GM18526 (cell line): ENCODE measurements around the gene NOSTRIN.

Source experiments
- POLR2A ChIP-seq: IDR thresholded peaks from 3 replicates; pipeline ENCODE4 v1.6.1; 2011; ENCODE audit not compliant: insufficient read length; ENCODE audit errors: extremely low read depth

Gene NOSTRIN

DNA sequence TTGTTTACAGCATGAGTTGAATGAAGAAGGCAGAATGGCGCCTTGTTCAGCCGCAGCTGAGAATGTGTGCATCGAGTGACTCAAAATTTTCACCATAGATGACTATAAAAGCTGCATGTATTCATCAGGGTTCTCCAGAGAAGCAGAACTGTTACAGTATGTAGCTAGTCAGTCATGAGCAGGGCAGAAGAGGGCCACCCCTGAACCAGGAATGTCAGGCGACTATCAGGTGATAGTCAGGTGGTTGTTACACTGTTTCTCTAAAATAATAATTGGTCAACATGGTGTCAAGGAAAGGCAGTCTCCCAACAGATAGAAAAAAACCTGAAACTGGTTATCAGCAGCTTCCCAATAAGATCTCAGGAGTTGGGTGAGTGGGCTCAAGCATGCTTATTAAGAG, 20.2 kb upstream of the NOSTRIN start:
- no peak for TF ChIP-seq POLR2A

DNA sequence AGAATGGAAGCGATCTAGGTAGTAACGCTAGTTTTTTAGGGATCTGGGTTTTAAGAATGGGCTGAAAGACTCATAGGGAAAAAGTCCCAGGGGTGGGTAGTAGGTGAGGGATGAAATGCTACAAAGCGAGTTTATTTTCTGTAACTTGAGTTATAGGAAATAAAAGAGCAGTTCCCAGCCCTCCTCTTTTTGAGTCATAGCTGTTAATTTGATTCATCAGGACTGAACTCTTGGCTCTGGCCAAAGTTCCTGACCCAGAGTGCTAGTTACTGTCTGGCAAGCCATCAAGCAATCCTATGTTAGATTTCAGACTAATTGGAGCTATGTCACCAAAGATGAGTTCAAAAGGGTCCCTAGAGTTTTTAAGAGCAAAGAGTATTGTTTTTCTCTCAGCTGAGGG, 17.4 kb upstream of the NOSTRIN start:
- TF ChIP-seq POLR2A = no peak

DNA sequence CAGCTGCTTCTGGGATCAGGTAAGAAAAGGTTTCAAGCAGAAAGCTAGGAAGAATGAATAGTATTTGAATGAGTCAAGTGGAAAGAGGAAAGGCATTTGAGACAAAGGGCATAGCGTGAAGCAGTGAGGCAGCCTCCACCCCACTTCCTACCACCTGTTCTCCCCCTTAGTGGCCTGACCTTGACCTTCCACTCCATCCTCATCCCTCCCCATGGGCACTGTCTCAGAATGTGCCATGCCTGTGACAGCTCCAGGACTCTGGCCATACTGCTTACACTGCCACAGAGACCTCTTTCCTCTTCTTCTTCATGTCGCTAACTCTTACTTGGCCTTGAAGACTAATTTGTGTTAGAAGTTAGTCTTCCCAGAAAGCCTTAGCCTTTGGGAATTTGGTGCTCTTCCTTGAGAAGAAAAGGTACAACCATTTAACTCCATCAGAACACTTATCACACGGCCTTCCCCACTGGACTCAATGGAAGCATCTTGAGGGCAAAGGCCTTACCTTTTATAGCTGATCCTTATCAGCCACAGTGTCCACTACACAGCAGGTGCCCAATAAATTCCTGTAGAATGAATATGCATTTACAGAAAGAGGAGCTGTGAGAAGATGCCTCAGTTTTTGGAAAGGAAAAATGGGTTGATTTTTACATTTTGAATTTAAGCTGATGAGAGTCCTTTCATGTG, 15.2 kb upstream of the NOSTRIN start:
- no peak for TF ChIP-seq POLR2A

DNA sequence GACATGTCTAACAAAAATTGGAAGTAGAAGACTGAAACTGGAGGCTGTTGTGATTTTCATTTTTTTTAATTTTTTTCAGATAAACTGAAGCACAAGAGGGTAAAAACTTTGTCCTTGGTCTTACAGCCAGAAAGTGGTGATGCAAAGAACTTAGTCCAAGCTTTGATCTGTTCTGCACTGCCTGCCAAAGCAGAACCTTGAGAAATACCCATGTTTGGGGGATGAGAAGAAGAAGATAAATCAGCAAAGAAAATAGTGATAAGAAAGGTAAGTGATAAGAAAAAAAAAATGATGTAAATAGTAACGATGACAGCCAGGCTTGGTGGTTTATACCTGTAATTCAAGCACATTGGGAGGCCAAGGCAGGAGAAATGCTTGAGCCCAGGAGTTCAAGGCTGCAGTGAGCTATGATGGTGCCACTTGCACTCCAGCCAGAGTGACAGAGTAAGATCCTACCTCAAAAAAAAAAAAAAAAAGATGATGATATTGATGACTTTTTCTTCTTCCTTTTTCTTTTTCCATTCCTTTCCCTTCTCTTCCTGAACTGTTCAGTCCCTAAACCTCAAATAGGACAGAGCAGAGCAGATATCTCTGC, 14.6 kb upstream of the NOSTRIN start:
- no peak for TF ChIP-seq POLR2A

DNA sequence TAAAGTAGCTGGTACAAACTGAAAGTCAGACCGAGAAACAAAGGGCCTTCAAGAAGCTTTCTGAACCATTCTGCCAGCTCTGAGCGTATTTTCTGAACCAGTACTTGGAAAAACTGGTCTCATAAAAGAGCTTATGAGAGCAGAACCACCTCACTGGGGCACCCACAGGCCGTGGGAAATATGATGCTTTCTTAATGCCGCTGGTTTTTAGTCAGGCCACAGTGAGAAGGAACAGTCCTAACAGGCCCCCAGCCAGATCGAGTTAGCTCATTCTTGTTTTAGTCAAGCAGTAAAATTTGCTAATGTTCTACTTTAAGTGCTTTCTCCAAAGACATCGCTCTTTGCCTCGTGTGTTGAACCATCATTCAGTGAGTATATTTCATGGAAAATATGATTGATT, 12.7 kb upstream of the NOSTRIN start:
- TF ChIP-seq POLR2A = no peak

DNA sequence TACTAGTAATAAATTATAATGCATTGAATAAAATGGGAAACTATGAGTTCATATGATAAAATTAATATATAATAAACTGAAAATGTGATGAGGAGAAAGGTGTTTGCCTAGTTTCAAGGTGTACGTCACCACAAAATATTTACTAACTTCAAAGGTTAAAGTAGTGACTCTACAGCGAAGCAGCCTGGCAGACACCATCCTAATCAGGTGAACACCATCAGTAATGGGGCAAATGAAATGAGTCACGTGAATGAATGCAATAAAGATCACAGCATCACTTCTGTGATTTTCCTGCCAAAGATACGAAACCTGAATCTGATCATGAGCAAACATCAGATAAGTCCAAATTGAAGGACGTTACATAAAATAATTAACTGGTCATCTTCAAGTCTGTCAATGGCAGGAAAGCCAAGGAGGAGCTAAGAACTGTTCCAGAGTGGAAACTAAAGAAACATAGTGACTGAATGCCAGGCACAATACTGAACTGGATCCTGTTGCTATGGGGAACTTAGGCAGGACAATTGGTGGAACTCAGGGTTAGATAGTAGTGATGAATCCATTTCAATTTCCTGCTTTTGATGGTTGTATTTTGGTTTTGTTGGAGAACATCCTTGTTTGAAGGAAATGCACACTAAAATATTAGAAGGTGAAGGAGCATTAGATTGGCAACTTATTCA, 12.1 kb upstream of the NOSTRIN start:
- TF ChIP-seq POLR2A = no peak

DNA sequence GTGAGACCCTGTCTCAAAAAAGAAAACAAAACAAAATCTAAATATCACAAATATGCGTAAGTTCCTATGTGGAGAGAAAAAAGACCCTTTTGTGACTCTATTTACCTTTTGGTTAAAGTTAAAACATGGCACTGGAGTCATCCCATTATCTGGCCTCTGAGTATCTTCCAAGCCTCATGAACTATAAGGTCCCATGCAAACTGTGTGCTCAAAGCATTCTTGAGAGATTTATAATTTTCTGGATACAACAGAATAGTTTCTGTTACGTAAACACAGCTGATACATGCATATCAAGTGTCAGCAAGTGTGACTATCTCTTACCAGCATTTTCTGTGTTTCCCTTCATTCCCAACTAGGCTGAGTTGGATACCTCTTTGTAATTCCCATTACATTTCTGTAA, 8.8 kb upstream of the NOSTRIN start:
- TF ChIP-seq POLR2A = no peak

DNA sequence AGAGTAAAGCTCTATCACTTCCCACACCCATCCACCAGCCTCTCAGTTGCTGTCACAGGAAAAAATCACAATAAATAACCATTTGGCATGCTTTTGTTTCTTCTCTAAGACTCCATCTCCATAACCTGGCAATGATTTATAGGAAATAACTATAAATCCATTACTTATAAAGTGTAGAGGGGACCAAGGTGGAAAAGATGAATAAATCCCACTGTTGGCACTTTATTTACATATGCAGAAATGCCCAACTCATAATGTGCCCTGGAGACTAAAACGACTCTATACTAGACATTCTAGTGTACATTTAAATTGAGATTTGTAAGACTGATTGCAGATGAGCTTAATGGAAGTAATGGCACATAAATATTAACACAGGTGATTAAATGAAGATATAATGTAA, 7.5 kb upstream of the NOSTRIN start:
- TF ChIP-seq POLR2A = no peak

DNA sequence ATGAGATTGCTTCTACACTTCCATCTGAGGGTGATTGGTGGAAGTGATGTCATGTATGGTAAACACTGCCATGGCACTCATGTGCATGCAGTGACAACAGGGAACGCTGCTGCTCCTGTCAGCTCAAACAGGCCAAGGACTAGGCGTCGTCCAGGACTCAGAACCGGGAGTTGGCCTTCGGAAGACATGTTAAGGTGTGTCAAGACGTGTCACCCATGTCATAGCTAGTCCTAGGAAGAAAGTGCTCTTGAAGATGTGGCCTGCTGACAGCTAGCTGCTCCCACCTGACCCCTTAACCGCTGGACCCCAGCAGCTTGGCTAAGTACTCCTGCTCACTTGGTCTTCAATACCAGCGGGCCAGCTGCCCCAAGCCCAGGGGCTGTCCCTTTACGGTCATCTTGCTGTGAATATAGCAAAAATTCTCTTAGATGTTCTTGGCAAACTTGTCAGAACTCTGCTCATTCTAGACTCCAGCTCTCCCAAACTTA, 6.3 kb upstream of the NOSTRIN start:
- no peak for TF ChIP-seq POLR2A

DNA sequence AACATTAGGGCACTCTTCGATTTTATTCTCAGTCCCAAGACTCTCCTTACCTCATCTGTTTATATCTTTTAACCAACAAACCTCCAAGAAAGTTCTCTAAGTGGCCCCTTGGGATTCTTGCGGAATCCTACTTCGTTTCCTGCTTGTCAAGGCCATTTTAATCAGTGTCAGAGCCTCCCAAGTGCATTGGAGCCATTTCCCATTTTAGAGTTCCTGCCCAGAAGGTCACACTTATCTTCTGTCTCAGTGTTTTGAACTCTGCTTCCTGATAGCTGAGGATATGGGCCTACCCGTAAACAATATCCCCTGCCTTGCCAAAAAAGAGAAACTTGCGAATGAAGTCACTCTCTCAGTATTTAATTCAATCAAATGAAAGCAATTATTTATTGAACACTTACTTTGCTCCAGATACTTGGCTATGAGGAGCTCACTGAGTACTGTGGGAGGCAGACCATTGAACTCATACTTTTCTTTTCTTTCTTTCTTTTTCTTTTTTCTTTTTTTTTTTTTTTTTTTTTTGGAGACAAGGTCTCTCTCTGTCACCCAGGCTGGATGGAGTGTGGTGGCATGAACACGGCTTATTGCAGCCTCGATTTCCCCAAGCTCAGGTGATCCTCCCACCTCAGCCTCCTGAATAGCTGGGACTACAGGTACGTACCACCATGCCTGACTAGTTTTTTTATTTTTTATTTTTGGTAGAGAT, 5.7 kb upstream of the NOSTRIN start:
- no peak for TF ChIP-seq POLR2A

DNA sequence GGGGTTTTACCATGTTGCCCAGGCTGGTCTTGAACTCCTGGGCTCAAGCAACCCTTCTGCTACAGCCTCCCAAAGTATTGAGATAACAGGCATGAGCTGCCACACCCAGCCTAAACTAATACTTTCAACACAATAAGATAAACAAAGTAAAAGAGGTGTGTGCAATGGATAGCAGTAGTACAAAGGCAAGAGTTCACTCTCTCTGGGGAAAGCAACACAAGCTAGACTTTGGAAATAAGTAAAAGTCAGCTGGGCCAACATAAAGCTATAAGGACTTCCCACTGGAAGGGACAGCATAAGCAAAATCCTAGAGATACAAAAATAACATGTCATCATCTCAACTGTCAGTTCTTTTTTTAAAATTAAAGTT, 5.2 kb upstream of the NOSTRIN start:
- no peak for TF ChIP-seq POLR2A

DNA sequence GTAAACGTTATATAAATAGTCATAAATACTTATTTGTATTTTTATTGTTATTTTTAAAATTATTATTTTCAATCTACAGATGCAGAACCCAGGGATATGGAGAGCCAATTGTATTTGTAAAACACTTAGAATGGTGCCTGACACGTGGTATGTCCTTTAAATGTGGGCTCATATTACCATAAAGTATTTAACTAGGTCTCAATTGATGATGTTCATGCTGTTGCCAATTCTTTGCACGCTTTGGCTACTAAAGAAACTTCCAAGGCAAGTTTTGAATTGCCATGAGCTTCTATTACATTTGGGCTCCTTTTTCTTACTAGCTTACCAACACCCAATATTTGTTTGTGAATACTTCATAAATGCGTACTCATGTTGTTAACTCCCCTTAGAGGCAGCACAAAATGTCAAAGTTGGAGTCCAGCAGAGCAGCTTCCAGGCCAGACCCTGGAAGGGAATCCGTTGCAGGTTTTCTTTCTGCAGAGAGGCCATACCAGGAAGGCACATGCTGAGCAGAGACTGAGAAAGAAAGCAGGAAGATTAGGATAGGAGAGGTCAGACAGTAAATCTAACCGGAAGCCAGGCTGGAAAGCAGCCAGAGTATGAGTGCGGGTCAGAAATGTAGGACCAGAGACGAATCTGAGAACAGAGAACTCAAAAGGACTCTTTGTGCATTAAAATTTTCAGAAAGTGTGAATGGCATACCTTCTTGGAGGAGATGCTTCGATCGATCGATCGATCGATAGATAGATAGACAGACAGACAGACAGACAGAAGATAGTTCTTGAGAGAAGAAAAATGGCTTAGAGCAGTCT, 4.2 kb upstream of the NOSTRIN start:
- no peak for TF ChIP-seq POLR2A

DNA sequence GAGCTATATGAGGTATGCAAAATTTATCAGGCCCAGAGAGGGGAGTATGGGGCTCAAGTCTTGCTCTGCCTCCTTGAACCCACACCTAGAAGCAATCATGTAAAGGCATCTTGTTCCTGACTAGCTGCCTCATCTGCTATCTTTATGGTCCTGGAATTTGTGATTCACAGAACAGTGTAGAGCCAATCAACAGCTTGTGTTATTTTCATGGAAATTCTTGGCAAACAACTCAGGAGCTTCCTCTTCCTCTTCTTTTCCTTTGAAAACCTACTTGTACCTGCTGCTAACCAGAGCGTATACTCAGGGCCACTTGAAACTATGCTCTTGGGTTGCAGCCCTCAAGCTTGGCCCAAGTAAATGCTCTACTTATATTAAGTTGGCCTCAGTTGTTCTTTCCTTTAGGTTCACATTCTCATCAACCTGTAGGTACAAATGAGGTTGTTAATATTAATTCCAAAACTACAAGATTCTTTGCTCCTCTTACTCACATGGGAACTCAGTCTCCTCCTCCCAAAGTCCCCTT, 3.5 kb upstream of the NOSTRIN start:
- TF ChIP-seq POLR2A = no peak

DNA sequence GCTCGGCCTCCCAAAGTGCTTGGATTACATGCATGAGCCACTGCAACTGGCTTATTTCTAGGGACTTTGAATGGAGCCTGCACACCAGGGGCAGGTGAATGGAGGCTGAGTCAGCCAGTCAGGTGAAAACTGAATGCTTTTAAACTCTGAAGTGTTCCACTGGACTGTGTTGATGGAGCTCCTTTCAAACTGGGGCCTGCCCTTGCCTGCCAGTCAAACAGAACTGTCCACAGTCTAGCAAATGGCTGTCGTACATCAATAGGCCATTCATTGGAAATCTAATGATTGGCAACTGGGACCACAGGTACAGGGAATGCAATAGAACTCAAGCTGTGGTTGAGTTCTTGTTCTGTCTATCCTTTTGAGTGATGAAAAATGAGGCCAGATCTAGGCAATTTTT, 966 bp upstream of the NOSTRIN start:
- TF ChIP-seq POLR2A = no peak
